ENCODE measurements around the gene ADARB1. TPM values are rescaled to one million over a fixed set of nuclear protein-coding genes. Genes with fewer than 3 reads are reported as not detected.
"Not testable (repeated sequence)": the region's sequence is repeated elsewhere in the genome, so short reads cannot be mapped to it uniquely, and the experiment has no call there.

Gene ADARB1, protein sequence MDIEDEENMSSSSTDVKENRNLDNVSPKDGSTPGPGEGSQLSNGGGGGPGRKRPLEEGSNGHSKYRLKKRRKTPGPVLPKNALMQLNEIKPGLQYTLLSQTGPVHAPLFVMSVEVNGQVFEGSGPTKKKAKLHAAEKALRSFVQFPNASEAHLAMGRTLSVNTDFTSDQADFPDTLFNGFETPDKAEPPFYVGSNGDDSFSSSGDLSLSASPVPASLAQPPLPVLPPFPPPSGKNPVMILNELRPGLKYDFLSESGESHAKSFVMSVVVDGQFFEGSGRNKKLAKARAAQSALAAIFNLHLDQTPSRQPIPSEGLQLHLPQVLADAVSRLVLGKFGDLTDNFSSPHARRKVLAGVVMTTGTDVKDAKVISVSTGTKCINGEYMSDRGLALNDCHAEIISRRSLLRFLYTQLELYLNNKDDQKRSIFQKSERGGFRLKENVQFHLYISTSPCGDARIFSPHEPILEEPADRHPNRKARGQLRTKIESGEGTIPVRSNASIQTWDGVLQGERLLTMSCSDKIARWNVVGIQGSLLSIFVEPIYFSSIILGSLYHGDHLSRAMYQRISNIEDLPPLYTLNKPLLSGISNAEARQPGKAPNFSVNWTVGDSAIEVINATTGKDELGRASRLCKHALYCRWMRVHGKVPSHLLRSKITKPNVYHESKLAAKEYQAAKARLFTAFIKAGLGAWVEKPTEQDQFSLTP
- polyA plus RNA-seq (ENCODE audit: insufficient read length in 4 of 4), result 10 to 100 TPM; 14.1 to 17.7 (median 17.1) TPM

DNA sequence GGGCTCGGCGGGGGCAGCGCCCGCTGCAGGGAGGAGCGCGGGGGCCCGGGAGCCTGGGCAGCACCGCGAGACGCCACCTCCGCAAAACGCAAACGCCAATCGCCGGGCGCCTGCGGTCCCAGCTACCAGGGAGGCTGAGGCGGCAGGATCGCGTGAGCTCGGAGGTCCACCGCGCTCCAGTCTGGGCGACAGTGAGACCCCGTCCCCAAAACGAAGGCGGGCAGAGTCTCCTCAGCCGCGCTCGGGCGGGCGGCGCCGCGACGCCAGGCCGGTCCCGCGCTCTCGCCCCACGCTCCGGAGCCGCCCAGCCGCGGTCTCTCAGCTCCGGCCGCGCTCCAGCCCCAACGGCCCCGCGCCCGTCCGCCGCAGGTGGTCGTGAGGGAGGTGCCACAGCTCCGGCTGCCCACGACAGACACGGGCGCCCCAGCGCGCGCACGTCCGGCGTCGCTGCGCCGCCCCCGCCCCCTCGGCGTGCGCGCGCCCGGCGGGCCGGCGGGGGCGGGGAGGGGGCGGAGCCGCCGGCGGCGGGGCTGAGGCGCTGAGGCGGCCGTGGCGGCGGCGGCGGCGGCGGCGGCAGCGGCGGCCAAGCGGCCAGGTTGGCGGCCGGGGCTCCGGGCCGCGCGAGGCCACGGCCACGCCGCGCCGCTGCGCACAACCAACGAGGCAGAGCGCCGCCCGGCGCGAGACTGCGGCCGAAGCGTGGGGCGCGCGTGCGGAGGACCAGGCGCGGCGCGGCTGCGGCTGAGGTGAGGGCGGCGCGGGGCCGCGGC lies at the start of gene ADARB1:
ADARB1 (plus strand) TSS at position 533 of the 770 bp plus-strand sequence. CDS start 97,077 bp downstream, outside the sequence.
- peak in 1 of 4 donors; percentile 35 for DNase-seq (ENCODE audit: low read depth in 4 of 4, low spot score in 3 of 4)

DNA sequence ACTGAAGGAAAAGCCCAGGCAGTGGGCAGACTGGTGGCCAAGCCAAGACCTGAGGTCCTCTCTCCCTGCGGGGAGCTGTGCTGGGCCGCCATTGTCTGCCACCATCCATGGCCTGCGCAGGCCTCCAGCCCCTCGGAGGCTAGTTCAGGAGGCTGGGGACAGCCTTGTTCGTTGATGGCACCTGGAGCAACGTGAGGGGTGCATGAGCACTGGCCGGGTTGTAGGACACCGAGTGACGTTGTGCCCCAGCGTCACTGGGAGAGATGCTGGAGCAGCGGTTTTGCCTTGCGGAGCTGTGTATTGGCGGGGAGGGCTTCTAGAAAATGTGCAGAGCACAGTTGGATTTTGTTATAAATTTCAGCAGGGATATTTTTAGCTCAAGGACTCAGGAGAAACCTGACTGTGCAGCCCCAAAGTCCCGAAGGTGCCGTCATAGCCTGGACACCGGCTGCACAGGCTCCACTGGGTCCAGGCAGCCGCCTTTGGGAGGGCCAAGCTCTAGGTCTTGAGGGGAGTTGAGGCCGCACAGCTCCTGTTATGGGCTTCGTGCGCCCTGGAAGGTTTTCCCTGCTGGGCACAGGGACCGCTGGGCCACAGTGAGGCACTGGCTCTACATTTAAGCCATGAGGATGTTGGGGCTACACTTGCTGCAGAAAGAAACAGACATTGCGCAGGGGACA lies 48.2 kb upstream of the ADARB1 start:
- no peak for DNase-seq (ENCODE audit: low read depth in 4 of 4, low spot score in 3 of 4)

DNA sequence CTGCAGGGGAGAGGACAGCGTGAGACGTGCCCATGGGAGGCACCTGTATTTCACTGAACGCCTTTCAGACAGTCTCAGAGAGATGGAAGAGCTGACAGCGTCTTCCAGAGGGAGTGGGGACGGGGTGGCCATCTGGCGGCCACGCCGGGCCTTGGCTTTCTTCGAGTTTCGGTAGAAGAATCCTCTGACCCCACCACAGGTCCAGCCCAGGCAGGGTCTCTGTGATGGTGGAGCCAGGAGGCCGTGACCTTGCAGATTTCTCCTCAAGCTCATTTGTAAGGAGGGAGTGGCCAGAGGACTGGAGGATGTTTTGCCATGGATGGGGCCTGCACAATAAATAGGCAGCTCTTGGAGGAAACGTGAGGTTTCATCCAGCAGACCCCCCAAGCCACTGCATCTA lies 47.6 kb upstream of the ADARB1 start:
- no peak for DNase-seq (ENCODE audit: low read depth in 4 of 4, low spot score in 3 of 4)

DNA sequence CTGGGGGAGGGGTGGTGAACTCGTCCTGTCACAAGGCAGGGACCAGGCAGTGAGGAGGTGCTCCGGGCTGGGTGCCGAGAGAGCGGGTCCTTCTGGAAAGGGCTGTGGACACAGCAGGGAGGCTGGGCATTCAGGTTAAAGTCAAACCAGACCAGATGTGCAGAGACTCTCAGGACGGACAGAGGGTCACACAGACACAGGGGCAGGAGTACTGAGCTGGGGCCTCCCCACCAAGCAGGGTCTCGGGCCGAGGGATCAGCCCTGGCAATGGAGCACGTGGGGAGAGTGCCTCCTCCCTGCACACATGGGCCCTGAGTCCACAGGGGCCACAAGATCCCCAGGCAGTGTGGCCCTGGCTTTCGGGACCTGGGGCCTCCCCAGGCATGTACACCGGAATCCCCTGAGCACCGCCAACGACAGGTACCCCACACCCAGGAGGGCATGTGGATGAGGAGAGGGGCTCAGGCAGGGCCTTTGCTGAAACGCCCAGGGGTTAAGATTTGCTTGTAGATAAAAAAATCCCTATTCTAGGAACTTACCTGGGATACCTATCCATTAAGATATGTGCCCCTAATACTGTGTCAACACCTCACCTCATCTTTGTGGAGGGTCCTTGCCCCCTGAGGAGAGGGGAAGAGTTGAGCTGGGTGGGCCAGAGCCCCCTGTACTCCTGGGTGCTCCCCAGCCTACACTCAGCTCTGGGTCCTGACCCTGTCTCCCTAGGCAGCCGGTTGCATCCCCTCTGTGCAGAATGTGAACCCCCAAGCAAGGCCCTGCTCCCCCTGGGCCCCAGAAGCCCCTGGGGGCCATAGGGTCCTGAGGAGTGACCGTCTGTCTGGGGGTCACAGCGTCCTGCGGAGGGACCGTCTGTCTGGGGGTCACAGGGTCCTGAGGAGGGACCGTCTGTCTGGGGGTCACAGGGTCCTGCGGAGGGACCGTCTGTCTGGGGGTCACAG lies 46.9 kb upstream of the ADARB1 start:
- no peak for DNase-seq (ENCODE audit: low read depth in 4 of 4, low spot score in 3 of 4)

DNA sequence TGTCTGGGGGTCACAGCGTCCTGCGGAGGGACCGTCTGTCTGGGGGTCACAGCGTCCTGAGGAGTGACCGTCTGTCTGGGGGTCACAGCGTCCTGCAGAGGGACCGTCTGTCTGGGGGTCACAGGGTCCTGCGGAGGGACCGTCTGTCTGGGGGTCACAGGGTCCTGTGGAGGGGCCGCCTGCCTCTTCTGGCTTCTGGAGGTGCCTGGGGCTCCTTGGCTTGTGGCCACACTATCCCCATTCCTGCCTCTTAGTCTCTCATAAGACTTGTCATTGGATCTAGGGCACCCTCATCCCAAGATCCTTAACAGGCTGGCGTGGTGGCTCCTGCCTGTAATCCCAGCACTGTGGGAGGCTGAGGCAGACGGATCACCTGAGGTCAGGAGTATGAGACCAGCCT lies 45.7 kb upstream of the ADARB1 start:
- DNase-seq (ENCODE audit: low read depth in 4 of 4, low spot score in 3 of 4), result not testable (repeated sequence)

DNA sequence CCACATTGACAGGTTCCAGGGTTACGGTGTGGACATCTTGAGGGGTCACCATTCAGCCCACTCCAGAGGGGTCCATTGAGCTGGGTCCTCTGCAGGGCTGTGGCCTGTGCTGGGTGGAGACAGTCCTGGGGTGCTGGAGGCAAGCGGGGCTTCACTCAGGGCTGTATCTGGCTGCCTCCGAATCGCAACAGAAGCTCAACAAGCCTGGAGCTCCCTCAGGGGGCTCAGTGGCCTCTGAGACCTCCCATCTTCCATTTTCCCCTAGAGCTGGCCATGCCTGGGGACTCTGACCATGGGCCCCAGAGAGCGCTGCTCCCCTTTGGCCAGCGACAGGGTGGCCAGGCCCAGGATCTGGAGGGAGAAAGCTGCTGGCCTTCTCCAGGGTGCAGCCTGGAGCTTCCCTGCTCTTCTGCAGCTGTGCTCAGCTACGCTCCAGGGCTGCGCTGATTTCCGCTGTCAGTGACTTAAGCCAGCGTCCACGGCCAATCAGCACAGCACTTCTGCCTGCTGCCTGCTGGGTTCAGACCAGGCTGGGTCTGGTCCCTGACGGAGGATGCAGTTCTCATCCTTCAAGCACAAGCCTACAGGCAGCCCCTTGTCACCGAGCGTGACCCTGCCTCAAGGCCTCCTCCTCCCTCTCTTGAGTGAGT lies 45.0 kb upstream of the ADARB1 start:
- DNase-seq (ENCODE audit: low read depth in 4 of 4, low spot score in 3 of 4), result no peak

DNA sequence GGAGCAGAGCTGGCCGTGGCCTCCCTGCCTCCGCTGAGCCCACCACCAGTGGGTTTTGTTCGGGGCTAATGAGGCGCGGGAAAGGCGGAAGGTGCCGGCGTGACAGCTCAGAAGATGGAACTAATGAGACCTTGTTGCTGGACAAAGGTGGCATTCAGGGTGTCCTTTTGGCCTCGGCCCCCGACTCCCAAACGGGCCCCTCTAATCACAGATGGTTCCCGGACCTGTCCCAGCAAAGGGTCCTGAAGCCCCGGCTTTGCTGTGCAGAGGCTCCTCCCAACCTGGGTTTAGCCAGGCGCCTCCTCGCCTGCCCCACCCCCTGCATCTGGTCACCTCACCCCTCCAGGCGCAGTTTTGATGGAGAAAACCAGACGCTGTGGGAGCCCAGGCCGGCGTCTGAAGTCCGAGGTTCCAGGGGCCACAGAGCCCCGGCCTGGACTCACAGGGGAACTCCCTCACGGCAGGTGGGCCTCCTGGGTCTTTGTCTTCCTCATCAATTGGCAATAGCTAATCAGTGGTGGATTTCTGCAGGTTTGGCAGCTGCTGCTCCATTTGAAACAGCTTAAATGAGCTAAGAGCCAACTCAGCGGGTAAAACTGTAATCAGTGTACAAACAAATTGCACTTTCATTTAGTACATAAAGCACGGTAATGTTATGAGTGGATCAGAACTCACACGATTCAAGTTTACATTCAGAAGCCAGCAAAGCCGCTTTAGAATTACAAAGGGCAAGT lies 44.3 kb upstream of the ADARB1 start:
- DNase-seq (ENCODE audit: low read depth in 4 of 4, low spot score in 3 of 4), result no peak

DNA sequence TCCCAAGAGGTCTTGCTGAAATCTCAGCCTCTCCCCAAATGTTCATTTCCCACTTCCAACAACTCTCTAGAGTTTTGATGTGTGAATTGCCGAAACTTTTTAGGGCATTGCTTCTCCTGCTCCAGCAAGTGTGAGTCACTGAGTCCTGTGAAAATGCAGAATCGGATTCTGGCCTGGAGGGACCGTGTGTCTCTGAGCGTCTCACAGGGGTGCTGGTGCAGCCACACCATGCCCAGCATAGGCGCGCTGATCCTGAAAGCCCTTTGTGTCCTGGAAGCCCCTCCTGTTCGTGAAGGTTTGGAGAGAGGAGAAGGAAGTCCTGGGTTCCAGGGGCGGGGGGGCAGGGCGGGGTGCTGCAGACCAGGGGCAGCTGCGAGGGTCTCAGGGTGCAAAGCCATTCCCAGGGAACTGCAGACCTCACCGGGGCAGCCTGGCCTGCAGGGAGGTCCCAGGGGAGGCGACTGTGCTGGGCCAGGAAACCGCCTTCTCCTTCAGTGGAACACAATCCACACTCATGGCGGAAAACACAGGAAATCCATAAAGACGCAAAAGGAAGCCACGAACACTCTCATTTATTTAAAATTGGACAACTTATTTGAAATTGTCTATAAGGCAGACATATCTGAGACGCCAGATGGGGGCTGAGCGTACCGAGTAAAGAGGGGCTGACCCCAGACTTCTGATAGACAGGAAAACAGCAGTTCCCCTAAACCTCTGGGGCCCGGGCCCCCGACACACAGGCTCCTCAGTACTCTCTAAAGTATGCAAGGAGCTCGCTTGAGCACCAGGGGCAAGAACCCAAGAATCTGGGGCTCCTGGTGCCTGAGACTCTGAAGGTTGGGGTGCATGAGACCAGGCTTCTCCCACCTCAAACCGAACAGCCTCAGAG lies 43.5 kb upstream of the ADARB1 start:
- no peak for DNase-seq (ENCODE audit: low read depth in 4 of 4, low spot score in 3 of 4)

DNA sequence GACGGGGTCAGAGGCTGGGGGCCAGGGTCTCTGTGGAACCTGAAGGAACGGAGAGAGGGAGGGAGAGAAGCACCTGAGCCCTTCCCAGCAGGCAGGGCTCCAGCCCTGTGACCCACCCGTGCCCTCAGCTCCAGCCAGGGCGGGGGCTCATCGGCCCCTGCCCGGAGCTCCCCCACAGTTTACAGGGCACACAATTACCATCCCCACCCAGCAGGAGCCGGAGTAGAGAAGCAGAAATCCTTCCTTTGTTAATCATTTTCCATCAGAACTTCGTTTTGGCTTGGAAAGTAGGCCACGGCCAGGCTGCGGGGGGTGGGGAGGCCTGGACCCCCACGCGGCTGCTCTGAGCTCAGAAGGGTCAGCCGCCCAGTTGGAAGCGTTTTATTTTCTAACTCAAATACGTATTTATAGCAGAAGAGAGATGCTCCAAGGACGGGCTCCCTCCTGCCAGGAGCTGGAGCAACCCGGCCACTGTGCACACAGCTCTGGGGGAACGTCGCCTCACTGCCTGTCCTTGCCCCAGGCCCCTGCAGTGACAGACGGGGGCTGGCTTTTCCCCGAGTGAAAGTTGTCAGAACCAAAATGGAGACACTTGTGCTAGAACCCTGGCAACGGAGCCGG lies 42.7 kb upstream of the ADARB1 start:
- no peak for DNase-seq (ENCODE audit: low read depth in 4 of 4, low spot score in 3 of 4)

DNA sequence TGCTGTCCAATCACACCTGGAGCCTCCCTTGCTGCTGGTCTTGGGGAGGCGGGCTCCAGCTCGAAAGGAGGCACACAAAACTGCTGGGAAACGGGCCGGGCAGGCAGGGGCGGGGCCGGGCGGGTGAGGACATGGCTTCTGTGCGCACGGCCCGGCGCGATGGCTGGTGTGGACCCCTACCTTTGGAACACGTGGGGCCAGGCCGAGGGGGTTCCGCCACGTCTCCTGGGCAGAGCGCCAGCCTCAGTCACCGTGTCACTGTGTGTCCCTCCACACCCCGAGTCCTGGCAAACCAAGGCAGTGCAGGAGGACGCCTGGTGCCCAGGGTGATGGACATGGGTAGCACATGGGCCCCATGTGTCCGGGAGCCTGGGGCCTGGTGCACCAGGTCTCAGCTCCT lies 42.0 kb upstream of the ADARB1 start:
- no peak for DNase-seq (ENCODE audit: low read depth in 4 of 4, low spot score in 3 of 4)

DNA sequence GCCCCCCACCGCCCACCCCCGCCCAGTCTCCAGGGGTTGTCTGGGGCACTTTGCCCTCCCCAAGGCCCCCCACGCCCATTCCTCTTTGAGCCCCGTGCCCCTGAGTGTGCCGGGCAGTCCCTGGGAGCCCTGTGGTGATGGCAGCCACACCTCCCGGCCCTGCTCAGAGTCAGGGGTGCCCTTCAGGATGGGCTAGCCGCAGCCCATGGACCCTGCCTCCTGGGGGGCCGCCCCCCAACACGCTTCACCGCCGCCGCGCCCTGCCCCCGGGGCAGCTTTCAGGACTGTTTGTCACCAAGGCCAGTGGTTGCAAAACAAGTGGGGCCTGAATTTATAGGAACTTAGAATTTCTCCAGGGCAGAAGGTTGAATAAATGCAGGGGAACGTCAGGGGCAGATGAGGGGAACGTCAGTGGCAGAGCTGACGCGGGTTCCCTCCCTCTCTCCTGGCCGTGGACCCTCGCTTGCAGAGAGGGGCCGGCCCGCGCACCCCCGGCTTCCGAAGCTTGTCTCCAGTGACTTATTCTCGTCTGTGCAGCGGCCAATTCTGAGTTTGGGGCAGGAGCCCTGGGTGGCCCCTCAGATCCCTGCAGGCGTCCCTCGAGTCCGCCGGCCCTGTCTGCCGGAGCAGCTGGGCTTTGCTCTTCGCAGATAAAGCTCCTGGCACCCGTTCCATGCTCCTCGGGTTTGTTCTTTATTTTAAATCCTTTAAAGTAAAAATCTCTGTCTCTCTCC lies 41.2 kb upstream of the ADARB1 start:
- no peak for DNase-seq (ENCODE audit: low read depth in 4 of 4, low spot score in 3 of 4)

DNA sequence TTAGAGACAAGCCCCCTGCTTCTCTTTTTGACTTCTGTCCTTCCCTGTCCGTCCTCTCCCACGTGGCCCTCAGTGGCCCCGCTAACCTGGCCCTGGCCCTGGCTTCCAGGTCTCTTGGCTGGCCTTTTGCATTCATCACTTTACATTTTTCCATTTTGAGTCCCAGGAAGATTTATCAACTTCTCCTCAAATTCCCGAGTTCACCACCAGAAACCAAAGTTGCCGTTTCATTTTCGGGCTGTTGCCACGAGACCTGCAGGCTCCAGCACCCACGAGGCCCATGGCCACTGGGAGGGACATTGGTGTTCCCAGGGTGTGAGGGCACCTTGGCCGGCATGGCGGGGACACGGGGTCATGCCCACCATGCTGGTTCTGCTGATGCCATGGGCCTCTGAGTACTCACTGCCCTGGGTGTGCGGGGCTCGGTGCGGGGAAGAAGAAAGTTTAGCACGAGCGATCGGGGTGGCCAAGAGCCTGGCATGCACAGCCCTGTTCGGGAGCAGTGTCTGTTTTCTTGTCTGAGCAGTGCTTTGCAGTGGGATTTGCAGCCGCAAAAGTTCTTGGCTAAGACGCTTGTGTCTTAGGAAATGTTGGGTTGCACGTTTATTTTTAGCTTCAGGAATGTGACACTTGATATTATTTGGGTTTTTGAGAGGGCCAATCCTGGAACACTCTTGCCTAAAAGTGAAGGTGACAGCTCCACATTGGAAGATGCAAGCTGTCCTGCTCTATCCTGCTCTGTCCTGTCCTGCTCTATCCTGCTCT lies 40.4 kb upstream of the ADARB1 start:
- DNase-seq (ENCODE audit: low read depth in 4 of 4, low spot score in 3 of 4), result no peak

DNA sequence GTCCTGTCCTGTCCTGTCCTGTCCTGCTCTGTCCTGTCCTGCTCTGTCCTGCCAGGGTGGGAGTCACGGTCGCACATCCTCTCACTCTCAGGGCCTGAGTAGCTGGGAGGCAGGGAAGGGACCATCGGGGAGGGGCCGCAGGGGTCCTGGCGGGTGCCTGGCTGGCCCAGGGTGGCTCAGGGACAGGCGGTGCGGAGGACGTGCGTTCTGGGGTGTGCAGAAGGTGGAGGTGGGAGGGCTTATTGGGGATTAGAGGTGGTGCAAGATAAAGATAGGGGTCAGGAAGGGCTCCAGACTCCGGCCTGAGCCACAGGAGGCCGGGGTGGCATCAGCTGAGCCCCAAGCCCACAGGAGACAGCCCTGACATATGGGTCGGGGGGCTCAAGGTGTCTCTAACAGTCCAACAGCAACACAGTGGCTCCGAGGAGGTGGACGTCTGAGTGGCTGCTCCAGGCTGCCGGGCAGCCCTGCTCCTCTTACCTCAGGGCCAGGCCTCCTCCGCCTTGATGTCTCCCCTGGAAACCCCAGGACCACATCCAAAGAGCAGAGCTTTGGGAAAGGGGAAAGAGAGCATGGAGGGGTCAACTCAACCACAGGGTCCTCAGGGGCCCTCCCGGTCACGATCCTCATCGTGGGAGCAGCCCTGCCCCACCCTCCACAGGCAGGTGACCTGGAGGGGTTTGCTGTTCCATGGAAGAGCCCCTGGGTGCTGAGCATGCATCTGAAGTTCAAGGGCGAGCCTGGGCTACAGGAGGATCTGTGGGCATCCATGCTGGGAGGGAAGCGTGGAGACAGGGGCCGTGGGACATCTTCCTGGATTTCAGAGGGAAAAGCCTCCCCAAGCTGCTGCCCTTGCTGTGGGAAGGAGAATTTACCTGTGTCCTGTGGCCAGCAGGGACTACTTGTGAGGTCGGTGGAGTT lies 39.6 kb upstream of the ADARB1 start:
- no peak for DNase-seq (ENCODE audit: low read depth in 4 of 4, low spot score in 3 of 4)

DNA sequence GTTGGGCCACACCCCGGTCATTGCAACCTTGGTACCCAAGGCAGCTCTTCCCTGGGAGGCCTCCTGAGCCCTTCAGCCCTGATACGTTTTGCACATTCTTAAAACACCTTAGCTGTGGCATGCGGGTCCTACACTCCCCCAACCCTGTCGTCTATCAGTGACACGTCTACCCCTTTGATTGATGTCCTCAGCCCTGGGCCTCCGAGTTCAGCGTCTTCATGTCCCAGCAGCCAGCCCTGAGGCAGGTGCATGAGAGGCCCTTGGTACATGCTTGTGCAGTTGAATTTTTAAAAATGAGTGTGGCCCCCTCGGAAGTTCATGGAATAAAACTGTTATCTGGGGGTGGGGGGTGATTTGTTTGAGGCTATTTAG lies 38.9 kb upstream of the ADARB1 start:
- DNase-seq (ENCODE audit: low read depth in 4 of 4, low spot score in 3 of 4), result no peak

All from right renal pelvis (tissue), 4 donors.